GM12875 (cell line): ENCODE measurements around the gene PSMG3.
A peak's percentile ranks its signal among the peaks of the same experiment; 100 is the strongest.

Experiments
- H3K4me3 ChIP-seq: one replicate; pipeline ENCODE4 v1.5.1; 2011; ENCODE audit warnings: low read depth, low read length, control low read depth
- CTCF ChIP-seq: IDR thresholded peaks from 2 replicates; pipeline ENCODE4 v1.5.1; 2011; ENCODE audit warnings: low read depth, mild to moderate bottlenecking, control low read depth, inconsistent platforms, low read length, moderate library complexity, borderline replicate concordance; ENCODE audit not compliant: insufficient read depth

PSMG3 gene

GRCh38 chr7:1593091-1593866 is 23.4 kb upstream of the PSMG3 start:
- H3K4me3 ChIP-seq: no peak overlapping the region
- TF ChIP-seq CTCF: peak; percentile 56

- no peak for TF ChIP-seq CTCF
- no peak overlapping the region for H3K4me3 ChIP-seq
Observed at GRCh38 chr7:1592299-1592871, 22.6 kb upstream of the PSMG3 start.

GRCh38 chr7:1591876-1592275 is 22.0 kb upstream of the PSMG3 start:
- no peak overlapping the region for H3K4me3 ChIP-seq
- no peak for TF ChIP-seq CTCF

- no peak overlapping the region for H3K4me3 ChIP-seq
- no peak for TF ChIP-seq CTCF
Observed at GRCh38 chr7:1591396-1591795, 21.6 kb upstream of the PSMG3 start.

GRCh38 chr7:1590887-1591286 is 21.1 kb upstream of the PSMG3 start:
- no peak overlapping the region for H3K4me3 ChIP-seq
- TF ChIP-seq CTCF: no peak

GRCh38 chr7:1590476-1590875 is 20.6 kb upstream of the PSMG3 start:
- TF ChIP-seq CTCF: no peak
- H3K4me3 ChIP-seq: no peak overlapping the region

- TF ChIP-seq CTCF: no peak
- H3K4me3 ChIP-seq: no peak overlapping the region
Observed at GRCh38 chr7:1588978-1589377, 19.1 kb upstream of the PSMG3 start.
